GM18873 (cell line): Measurements from ENCODE around the gene GPA33.
"Not testable (repeated sequence)": the region's sequence is repeated elsewhere in the genome, so short reads cannot be mapped to it uniquely, and the experiment has no call there.

Experiments
- ATAC-seq: cut with Tn5 transposase; IDR thresholded peaks from one replicate; pipeline ENCODE4 v1.9.1; 2021; ENCODE audit warnings: mild to moderate bottlenecking, moderate library complexity, moderate number of reproducible peaks; ENCODE audit not compliant: unreplicated experiment, low FRiP score

The GPA33 gene

DNA sequence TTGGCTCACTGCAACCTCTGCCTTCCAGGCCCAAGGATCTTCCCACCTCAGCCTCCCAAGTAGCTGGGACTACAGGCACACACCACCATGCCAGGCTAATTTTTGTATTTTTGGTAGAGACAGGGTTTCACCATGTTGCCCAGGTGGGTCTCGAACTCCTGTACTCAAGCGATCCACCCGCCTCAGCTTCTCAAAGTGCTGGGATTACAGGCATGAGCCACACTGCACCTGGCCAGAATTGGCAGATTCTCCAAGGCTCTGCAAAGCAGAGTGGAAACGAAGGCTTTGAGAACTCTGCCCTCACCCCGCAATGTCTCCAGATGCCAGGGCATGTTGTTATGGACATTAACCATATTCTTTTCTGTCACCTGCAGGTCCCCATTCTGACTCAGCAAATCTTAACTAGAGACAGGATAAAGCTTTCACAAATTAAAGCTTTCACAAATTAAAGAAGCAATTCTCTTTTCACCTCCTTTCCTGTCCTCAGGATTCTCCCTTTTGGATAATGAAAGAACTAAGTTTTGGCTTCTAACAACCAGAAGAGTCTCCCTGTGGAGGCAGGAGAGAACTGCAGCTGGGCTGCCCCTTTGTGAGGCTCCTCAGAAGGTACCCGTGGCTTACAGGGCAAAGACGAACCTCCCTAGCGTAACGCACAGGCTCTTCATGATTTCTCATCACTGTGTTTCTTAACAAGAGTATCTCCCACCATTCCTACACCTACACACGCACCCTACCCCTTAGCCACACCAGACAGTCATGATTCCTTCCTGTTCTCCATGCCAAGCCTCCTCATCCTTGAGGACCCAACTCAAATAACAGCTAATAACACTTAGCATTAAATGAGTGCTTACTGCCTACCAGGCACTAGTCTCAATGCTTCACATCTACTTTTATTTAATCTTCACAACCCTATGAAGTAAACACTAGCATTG, 29.8 kb downstream of the GPA33 start:
- ATAC-seq, result no peak

- no peak for ATAC-seq
These were observed 30.4 kb downstream of the GPA33 start for GRCh38 chr1:167059809-167060107.

DNA sequence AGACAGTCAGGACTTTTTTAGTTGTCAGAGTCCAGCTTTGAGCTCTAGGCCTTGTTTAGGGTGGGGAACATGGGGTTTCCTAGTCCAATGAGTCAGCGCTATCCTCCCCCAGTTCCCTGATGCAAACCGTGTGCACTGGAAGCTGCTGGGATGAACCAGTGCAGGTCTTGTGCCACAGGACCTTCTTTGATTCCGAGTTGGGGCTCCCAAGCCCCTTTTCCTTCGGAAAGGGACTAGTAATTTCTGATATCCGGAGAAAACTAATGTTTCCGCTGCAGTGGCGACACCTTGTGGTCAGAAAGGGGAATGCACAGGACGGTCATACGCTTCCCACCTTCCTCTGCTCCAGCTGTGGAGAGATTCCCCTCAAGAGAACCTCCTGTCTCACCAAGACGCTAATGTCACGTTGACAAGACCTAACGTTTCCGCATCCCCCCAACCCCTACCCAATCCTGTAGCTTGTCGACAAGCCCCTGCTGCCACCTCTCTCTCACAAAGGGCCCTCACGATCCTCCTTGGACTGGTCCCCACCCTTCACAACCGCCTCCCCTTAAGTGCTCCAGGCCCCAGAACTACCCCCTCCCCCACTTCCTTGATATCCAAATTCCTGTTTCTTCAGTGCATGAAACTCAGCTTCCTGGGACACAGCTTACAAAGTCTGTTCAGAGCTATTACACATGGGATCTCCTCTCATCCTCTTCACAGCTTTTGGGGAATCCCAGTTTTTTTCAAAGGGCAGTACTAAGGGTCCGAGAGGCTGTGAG, 30.9 kb downstream of the GPA33 start:
- no peak for ATAC-seq

DNA sequence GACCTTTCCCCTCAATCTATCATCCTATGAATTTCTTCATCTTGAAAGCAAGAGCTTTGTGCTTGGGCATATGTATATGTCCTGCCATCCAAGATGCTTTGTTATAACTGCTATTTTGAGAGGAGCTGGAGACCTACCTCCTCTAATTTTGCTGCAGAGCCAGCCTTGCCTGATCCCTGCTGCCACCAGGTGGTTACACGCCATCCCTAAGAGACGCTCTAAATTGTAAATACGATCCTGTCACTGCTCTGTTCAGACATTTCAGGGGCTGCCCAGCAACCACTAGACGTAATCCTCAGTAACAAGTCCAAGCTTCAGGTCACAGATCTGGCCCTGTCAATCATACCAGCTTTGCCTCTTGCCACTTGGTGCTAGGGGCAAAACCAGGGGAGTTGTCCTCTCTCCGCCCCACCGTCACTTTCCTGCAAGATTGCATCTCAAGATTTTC, 32.9 kb downstream of the GPA33 start:
- ATAC-seq, result peak; percentile 53

DNA sequence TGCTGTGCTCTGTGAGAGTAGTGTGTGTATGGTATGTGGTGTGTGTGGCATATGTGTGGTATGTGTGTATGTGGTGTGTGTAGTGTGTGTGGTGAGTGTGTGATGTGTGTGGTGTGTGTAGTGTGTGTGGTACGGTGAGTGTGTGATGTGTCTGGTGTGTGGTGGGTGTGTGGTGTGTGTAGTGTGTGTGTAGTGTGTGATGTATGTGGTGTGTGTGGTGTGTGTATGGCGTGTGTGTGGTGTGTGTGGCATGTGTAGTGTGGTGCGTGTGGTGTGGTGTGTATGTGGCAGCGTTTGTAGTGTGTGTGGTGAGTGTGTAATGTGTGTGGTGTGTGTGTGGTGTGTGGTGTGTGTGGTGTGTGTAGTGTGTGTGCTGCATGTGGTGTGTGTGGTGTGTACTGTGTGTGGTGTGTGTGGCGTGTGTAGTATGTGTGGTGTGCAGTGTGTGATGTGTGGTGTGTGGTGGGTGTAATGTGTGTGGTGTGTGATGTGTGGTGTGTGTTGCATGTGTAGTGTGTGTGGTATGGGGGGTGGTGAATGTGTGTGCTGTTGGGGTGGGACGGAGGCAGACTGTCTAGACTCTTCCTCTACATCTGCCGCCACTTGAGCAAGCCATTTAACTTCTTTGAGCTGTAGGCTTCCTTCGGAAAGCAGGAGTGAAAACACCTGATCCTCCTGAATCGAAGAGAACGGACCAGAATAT, 33.5 kb downstream of the GPA33 start:
- no peak for ATAC-seq

DNA sequence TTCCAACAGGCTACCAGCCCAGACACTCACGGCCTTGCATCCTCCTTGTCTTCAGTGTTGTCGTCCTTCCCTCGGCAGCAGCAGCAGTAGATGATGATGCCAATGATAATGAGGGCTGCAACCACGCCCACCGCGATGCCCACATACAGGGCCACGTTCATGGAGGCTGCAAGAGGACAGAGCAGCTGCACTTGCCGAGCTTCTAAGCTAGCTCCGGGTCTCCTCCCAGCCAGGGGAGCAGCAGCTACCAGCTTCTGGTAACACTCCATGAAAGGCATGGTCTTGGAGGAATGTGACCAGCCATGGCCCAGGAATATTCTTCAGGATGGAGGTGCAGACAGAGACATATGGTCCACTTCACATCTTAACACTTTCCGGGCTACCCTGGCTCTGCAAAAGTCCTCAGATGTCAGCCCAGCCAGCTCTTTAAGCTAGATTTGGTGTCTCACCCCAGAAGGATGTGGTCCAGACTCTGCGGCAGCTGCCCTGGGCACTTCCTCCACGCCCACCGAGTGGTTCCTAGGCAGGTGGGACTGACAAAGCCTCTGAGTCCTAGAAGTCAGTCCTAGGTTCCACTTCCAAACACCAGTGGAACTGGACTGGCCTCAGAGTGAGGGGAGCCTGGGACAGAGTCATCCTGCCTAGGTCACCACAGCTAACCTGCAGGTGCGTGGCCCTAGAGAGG, 35.1 kb downstream of the GPA33 start:
- ATAC-seq, result no peak

GRCh38 chr1:167054531-167054930, 35.6 kb downstream of the GPA33 start:
- ATAC-seq, result no peak

- ATAC-seq, result no peak
These were observed 37.8 kb downstream of the GPA33 start for GRCh38 chr1:167052389-167052788.

DNA sequence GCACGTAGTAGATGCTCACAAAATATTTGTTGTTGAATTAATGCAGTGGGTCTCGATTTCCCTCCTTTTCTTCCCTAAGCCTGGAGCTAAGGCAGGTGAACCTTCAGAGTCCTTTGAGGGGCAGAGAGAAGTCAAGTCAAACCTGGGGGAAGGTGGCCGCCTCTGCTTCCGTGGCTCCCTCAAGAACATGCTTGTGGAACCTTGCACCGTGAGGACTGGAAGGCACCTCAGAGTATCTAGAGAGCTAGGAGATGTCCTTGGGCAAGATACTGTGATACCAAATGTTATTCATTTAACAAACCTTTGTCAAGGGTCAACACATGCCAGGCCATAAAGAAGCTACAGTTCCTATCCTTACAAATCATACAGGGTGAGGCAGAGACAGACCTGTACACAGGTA, 38.3 kb downstream of the GPA33 start:
- no peak for ATAC-seq

GRCh38 chr1:167043752-167044488, 46.3 kb downstream of the GPA33 start:
- ATAC-seq, result peak; percentile 96

DNA sequence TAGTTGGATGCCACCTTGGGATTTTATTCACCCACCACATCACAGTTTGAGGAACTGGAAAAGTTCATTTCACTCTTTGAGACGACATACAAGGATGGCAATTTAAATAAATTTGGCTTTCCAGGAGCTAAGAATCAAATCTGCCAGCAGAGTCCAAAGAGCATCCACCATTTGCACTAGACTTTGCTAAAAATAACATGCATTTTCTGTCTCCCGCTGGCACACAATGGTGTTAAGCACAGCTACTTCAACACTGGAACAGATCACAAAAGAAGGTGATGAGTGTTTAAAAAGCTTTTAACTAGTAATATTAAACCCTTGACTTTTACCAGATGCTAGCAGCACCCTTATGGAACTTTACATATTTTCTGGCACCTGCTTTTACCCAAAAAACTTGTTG, 56.5 kb downstream of the GPA33 start:
- ATAC-seq, result no peak

DNA sequence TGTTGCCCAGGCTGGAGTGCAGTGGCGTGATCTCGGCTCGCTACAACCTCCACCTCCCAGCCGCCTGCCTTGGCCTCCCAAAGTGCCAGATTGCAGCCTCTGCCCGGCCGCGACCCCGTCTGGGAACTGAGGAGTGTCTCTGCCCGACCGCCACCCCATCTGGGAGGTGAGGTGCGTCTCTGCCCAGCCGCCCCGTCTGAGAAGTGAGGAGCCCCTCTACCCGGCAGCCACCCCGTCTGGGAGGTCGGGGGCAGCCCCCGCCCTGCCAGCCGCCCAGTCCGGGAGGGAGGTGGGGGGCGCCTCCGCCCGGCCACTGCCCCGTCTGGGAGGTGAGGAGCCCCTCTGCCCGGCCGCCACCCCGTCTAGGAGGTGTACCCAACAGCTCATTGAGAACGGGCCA, 60.6 kb downstream of the GPA33 start:
- not testable (repeated sequence) for ATAC-seq

DNA sequence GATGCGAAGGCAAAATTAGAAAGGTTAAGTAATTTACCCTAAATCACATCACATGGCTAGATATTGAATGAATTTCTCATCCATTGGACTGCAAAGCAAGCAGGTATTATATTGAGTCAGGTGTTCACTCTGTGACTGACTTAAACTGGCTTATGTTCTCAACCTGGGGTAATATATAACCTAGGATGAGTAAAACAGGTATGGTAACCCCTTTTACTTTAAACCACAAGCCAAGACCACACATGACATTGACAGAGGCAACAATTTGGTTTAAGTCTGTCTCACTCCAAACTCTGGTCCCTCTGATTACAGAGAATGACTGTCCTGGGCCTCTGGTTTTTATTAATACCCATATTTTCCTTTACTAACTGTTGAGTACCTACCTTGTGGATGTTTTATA, 67.8 kb downstream of the GPA33 start:
- peak; percentile 73 for ATAC-seq

DNA sequence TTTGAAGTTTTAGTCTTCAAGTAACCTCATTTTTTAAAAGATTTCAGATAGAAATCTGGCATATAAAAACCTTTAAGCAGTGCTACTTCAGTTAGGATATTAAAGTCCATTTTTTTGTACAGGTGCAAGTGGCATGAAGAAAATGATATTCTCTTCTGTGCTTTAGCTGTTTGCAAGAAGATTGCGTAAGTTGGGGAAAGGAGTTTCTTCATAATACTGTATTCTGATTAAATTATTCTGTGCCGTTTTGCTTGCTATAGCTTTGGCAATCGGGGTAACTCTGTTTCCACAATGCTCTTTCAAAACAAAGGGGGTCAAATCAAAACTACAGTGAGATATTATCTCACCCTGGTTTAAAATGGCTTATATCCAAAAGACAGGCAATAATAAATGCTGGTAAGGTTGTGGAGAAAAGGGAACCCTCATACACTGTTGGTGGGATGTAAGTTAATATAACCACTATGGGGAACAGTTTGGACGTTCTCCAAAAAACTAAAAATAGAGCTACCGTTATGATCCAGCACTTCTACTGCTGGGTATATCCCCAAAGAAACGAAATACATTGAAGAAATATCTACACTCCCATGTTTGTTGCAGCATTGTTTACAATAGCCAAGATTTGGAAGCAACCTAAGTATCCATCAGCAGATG, 74.0 kb downstream of the GPA33 start:
- no peak for ATAC-seq

GRCh38 chr1:167013108-167013929, 76.9 kb downstream of the GPA33 start:
- ATAC-seq, result no peak

GRCh38 chr1:167012570-167012969, 77.6 kb downstream of the GPA33 start:
- ATAC-seq, result no peak

- no peak for ATAC-seq
These were observed 78.5 kb downstream of the GPA33 start for GRCh38 chr1:167011560-167012191.

DNA sequence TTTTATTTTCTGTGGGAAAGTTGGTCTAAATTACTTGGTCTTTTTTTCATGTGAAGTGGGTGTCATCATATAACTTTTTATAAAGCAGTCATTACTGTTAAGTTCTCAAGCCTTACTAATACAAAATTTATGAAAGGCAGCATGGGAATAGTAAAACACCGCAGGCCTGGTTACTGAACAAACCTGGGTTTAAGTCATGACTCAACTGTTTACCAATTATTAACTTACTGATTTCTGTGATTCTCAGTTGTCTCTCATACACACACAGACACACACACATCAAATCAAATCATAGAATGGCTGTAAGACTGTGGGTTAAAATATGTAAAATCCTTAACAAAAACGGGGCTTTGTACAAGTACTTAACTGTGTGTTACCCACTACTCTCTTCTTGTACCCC, 86.5 kb downstream of the GPA33 start:
- ATAC-seq, result no peak
